SK-N-SH treated with all-trans-retinoic acid at 6 μM for 48 hours (cell line): ENCODE measurements around the gene CEP295NL.
A peak's percentile ranks its signal among the peaks of the same experiment; 100 is the strongest.

Source experiments
- ATAC-seq: fragments of 200-7000 bp; cut with Tn5 transposase; 3 replicates; pipeline ENCODE4 v1.9.1; 2020; ENCODE audit warnings: mild to moderate bottlenecking, moderate library complexity
- ARNTL ChIP-seq: fragments of 450-650 bp; formaldehyde crosslinking; IDR thresholded peaks from 2 replicates; pipeline ENCODE4 v1.5.0; 2020; ENCODE audit warnings: low read depth, mild to moderate bottlenecking, moderate library complexity, borderline replicate concordance
- BACH2 ChIP-seq: fragments of 250-450 bp; sonication (Bioruptor Pico); IDR thresholded peaks from 2 replicates; pipeline ENCODE4 v1.9.0; 2021; ENCODE audit warnings: mild to moderate bottlenecking, borderline replicate concordance
- CSDC2 ChIP-seq: fragments of 250-450 bp; sonication (Bioruptor Pico); IDR thresholded peaks from 2 replicates; pipeline ENCODE4 v1.5.0; 2020; ENCODE audit warnings: mild to moderate bottlenecking, moderate library complexity
- CSRNP3 ChIP-seq: fragments of 250-450 bp; sonication (Bioruptor Pico); IDR thresholded peaks from 2 replicates; pipeline ENCODE4 v1.5.1; 2021; ENCODE audit warnings: mild to moderate bottlenecking, moderate library complexity
- ISL1 ChIP-seq: fragments of 250-450 bp; sonication (Bioruptor Pico); IDR thresholded peaks from 2 replicates; pipeline ENCODE4 v2.1.2; 2022; ENCODE audit warnings: mild to moderate bottlenecking, moderate library complexity
- OSR1 ChIP-seq: fragments of 250-450 bp; sonication (Bioruptor Pico); IDR thresholded peaks from 2 replicates; pipeline ENCODE4 v1.8.0; 2022; ENCODE audit warnings: moderate library complexity, mild to moderate bottlenecking, inconsistent platforms
- POU6F1 ChIP-seq: fragments of 250-450 bp; sonication (Bioruptor Pico); IDR thresholded peaks from 2 replicates; pipeline ENCODE4 v1.8.0; 2021; ENCODE audit warnings: low read depth, mild to moderate bottlenecking, moderate library complexity, borderline replicate concordance
- RARB ChIP-seq: fragments of 250-450 bp; sonication (Bioruptor Pico); IDR thresholded peaks from 2 replicates; pipeline ENCODE4 v1.8.0; 2021; ENCODE audit warnings: mild to moderate bottlenecking, moderate library complexity
- SNAI2 ChIP-seq: fragments of 250-450 bp; sonication (Bioruptor Pico); IDR thresholded peaks from 2 replicates; pipeline ENCODE4 v1.5.0; 2020; ENCODE audit warnings: mild to moderate bottlenecking, moderate library complexity
- TCF4 ChIP-seq: fragments of 250-450 bp; sonication (Bioruptor Pico); IDR thresholded peaks from 2 replicates; pipeline ENCODE4 v1.8.0; 2021; ENCODE audit warnings: mild to moderate bottlenecking, moderate library complexity, borderline replicate concordance
- TSHZ2 ChIP-seq: fragments of 250-450 bp; sonication (Bioruptor Pico); IDR thresholded peaks from 2 replicates; pipeline ENCODE4 v1.5.0; 2020; ENCODE audit warnings: mild to moderate bottlenecking, moderate library complexity
- ZC3H10 ChIP-seq: fragments of 250-450 bp; sonication (Bioruptor Pico); IDR thresholded peaks from 2 replicates; pipeline ENCODE4 v1.5.1; 2021; ENCODE audit warnings: mild to moderate bottlenecking, moderate library complexity
- ZFP3 ChIP-seq: fragments of 250-450 bp; sonication (Bioruptor Pico); IDR thresholded peaks from 2 replicates; pipeline ENCODE4 v1.5.0; 2020; ENCODE audit warnings: mild to moderate bottlenecking, moderate library complexity
- ZFP30 ChIP-seq: fragments of 450-650 bp; formaldehyde crosslinking; IDR thresholded peaks from 2 replicates; pipeline ENCODE4 v1.5.0; 2022; ENCODE audit warnings: mild to moderate bottlenecking, moderate library complexity
- ZNF565 ChIP-seq: fragments of 450-650 bp; formaldehyde crosslinking; conservative IDR thresholded peaks from 2 replicates; pipeline ENCODE4 v1.5.0; 2020; ENCODE audit warnings: low read depth, mild to moderate bottlenecking, moderate library complexity
- ZNF70 ChIP-seq: fragments of 450-650 bp; formaldehyde crosslinking; IDR thresholded peaks from 2 replicates; pipeline ENCODE4 v1.5.0; 2020; ENCODE audit warnings: mild to moderate bottlenecking, moderate library complexity
- ZNF8 ChIP-seq: fragments of 450-650 bp; formaldehyde crosslinking; IDR thresholded peaks from 2 replicates; pipeline ENCODE4 v1.5.0; 2020; ENCODE audit warnings: mild to moderate bottlenecking, moderate library complexity
- TF ChIP-seq, protein P1 (sequence below): fragments of 250-450 bp; sonication (Bioruptor Pico); IDR thresholded peaks from 2 replicates; pipeline ENCODE4 v1.8.0; 2020; ENCODE audit warnings: mild to moderate bottlenecking, moderate library complexity, borderline replicate concordance
- TF ChIP-seq, protein P2 (sequence below): fragments of 250-450 bp; sonication (Bioruptor Pico); IDR thresholded peaks from 2 replicates; pipeline ENCODE4 v1.5.1; 2020; ENCODE audit warnings: low read depth, mild to moderate bottlenecking, moderate library complexity

Gene CEP295NL

GRCh38 chr17:78925234-78925633 is 22.2 kb upstream of the CEP295NL start, which contains the start of gene TIMP2 (continued):
- no peak for TF ChIP-seq BACH2 (CRISPR knock-in tag)
- TF ChIP-seq, protein P1, sequence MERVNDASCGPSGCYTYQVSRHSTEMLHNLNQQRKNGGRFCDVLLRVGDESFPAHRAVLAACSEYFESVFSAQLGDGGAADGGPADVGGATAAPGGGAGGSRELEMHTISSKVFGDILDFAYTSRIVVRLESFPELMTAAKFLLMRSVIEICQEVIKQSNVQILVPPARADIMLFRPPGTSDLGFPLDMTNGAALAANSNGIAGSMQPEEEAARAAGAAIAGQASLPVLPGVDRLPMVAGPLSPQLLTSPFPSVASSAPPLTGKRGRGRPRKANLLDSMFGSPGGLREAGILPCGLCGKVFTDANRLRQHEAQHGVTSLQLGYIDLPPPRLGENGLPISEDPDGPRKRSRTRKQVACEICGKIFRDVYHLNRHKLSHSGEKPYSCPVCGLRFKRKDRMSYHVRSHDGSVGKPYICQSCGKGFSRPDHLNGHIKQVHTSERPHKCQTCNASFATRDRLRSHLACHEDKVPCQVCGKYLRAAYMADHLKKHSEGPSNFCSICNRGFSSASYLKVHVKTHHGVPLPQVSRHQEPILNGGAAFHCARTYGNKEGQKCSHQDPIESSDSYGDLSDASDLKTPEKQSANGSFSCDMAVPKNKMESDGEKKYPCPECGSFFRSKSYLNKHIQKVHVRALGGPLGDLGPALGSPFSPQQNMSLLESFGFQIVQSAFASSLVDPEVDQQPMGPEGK (CRISPR knock-in tag): no peak
- TF ChIP-seq ZFP3 (CRISPR knock-in tag): no peak
- TF ChIP-seq, all 23 proteins: peak for 0

DNA sequence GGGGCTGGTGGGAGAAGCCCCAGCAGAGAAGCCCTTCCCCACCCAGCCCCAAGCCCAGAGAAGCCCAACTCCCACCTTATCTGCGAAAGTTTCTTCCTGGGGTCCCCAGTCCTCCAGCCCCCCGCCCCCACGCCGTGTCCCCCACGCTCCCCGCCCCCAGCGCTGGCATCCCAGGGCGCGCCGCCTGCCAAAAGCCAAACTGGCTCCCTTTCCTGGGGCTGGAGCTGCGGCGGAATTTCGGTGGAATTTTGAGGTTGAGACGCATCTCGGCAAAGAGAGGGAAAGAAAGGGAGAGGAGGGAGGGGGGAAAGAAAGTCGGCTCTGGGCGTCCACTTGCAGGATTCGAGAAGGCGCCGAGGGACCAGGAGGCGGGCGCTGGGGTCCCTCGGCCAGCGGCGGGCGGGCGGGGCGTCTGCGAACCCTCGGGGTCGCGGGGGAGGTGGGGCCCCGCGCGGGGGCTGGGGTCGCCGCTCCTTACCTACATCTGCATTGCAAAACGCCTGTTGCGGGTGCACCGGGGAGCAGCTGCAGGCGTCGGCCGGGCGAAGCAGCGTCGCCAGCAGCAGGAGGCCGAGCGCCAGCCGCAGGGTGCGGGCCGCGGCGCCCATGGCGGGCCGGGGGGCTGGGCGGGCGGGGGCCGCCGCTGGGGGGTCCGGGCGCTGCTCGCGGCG is 21.6 kb upstream of the CEP295NL start:
- ATAC-seq: peak; percentile 30
- TF ChIP-seq SNAI2: no peak
- no peak for TF ChIP-seq RARB
- TF ChIP-seq CSDC2 (CRISPR knock-in tag): no peak
- no peak for TF ChIP-seq OSR1 (CRISPR knock-in tag)
- TF ChIP-seq ZFP3 (CRISPR knock-in tag): no peak
- TF ChIP-seq ZNF8 (CRISPR knock-in tag): no peak
- TF ChIP-seq, protein P2, sequence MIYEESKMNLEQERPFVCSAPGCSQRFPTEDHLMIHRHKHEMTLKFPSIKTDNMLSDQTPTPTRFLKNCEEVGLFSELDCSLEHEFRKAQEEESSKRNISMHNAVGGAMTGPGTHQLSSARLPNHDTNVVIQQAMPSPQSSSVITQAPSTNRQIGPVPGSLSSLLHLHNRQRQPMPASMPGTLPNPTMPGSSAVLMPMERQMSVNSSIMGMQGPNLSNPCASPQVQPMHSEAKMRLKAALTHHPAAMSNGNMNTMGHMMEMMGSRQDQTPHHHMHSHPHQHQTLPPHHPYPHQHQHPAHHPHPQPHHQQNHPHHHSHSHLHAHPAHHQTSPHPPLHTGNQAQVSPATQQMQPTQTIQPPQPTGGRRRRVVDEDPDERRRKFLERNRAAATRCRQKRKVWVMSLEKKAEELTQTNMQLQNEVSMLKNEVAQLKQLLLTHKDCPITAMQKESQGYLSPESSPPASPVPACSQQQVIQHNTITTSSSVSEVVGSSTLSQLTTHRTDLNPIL (CRISPR knock-in tag): no peak
- TF ChIP-seq ZC3H10 (CRISPR knock-in tag): no peak
- TF ChIP-seq TCF4 (CRISPR knock-in tag): no peak
- no peak for TF ChIP-seq BACH2 (CRISPR knock-in tag)
- TF ChIP-seq, protein P1 (CRISPR knock-in tag): no peak

- TF ChIP-seq OSR1 (CRISPR knock-in tag) (no peak), SNAI2 (no peak), TCF4 (CRISPR knock-in tag) (no peak), ISL1 (CRISPR knock-in tag) (no peak), POU6F1 (no peak), ARNTL (CRISPR knock-in tag) (no peak), TSHZ2 (CRISPR knock-in tag) (no peak), CSRNP3 (CRISPR knock-in tag) (no peak), ZFP30 (CRISPR knock-in tag) (no peak), ZNF565 (no peak), ZNF70 (CRISPR knock-in tag) (no peak), CSDC2 (CRISPR knock-in tag) (no peak)
- TF ChIP-seq, protein P2 (CRISPR knock-in tag): no peak
- TF ChIP-seq, protein P1 (CRISPR knock-in tag): no peak
- peak; percentile 65 for ATAC-seq
Measured at GRCh38 chr17:78923660-78924453, 20.9 kb upstream of the CEP295NL start.
